Activated CD8-positive, alpha-beta memory T cell treated with anti-CD3 and anti-CD28 coated beads, Interleukin-2, amount 50 U/mL, for 24 hours (primary cell): ENCODE measurements around the gene SNAP25.

Source experiments
- DNase-seq: peaks from one replicate; pipeline ENCODE4 v3.0.0-alpha.2; 2020; ENCODE audit errors: extremely low read depth

The SNAP25 gene

DNA sequence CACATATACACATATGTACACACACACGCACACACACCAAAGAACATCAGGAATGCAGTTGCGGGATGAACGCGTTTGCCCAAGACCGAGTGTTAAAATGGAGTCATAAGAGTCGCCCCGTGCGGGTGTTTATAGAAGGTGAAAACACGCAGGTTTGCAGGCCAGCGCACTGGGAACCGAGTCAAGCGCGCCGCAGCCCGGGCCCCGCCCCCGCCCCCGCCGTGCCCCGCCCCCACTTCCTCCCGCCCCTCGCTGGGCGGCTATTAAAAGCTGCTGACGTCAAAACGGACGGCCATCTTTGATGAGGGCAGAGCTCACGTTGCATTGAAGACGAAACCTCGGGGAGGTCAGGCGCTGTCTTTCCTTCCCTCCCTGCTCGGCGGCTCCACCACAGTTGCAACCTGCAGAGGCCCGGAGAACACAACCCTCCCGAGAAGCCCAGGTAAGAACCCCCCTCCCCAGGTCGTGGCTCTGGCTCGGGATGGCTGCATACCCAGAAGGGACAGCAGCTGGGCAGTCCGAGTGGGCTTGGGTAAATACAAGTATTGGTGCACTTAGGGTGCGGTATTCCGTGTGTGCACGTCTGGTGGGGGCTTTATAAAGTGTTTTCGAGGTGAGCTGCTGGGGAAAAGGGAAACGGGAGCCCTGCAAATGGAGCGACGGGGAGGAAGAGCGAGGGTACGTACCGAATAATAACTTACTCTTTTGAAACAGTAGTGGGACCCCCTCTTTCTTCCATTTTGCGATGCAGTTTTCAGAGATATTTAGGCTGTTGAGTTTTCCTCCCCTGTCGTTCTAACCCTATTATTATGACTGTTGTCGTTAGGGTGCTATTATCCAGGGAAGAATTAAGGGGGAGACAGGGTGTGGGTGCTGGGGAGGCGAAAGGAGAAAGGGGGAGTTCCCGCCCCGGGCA is at the start of gene SNAP25:
Gene SNAP25 (plus strand): TSS at position 295 of the 916 bp plus-strand sequence. CDS start 56,662 bp downstream, outside the sequence.
- no peak for DNase-seq

GRCh38 chr20:10169752-10170151 is 48.9 kb upstream of the SNAP25 start:
- no peak for DNase-seq

GRCh38 chr20:10170261-10170660 is 48.4 kb upstream of the SNAP25 start:
- no peak for DNase-seq

DNA sequence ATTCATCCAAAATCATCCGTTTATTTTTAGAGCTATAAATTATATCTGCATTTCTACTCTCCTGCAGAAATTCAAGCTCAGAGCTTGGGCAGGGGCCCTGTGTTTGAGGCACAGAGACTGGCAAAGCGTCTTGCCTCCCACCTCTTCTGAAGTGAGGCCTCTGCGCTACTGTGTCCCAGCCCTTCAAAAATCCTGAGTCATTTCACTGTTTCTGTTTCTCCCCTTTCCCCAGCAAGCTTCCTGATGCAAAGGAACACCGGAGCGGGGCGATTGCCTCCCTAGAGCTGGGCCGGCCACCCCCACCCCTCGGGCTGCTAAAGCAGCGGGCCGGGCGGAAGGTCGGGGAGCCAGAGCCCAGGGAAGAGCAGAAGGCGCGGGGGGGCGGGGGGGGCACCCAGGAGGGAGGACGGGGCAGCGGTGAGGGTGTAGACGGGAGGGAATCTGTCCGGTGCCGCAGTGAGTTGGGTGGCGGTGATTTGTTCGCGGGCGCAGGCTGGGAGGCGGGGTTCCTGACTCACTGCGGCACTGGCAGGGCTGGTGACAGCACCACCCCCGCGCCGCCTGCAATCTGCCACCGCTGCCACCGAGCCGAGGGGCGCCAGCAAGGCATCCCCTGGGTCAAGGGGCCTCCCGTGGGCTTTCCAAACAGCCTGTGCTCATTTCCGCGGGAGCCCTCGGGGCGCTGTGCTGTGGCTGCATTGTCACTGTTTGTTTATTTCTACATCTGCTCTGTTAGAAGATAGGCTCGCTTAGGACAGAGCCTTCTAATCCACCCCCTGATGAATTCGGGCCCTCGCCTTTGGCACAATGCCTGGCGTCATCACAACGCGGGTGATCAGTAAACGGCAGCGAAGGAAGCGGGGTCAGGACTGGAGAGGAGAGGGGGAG is 46.5 kb upstream of the SNAP25 start:
- no peak for DNase-seq

- DNase-seq = no peak
These were observed 45.5 kb upstream of the SNAP25 start for GRCh38 chr20:10172998-10173655.

- no peak for DNase-seq
These were observed 44.2 kb upstream of the SNAP25 start for GRCh38 chr20:10174400-10174799.

DNA sequence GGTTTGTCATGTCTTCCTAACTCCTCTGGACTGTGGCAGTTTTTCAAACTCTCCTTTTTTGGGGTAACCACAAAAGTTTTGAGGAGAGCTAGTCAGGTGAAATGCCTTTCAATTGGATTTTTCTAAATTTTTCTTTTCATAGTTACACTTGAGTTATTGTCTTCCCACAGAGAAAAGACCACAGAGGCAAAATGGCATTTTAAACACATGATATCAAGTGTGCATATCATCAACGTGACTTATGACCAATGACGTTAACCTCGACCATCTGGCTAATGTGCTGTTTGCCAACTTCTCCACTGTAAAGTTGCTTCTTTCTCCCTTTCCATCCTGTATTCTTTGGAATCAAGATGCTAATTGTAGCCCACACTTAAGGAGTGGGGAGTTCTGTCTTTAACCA is 41.3 kb upstream of the SNAP25 start:
- DNase-seq = no peak

DNA sequence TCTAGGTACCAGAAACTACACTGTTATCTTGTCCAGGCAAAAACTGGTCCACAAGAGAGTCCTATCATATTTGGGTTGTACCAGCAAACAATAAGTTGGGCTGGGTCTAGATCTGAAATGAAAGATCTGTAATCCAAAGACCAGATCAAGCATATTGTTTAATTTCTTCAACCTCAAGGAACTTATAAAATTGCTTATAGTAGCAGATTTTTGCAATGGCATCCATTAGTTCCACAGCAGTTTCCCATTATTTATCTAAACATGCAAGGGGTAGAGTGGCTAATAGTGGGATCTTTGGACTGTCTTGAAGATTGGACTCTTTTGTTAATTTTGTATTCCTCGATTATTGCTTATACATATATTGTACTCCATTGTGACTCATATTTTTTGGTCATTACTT is 40.5 kb upstream of the SNAP25 start:
- DNase-seq = no peak

- DNase-seq = no peak
These were observed 39.8 kb upstream of the SNAP25 start for GRCh38 chr20:10178727-10179313.

GRCh38 chr20:10179574-10180298 is 38.9 kb upstream of the SNAP25 start:
- DNase-seq = no peak

- no peak for DNase-seq
These were observed 37.9 kb upstream of the SNAP25 start for GRCh38 chr20:10180651-10181235.

- DNase-seq = no peak
These were observed 32.7 kb upstream of the SNAP25 start for GRCh38 chr20:10185741-10186558.

- no peak for DNase-seq
These were observed 28.2 kb upstream of the SNAP25 start for GRCh38 chr20:10190456-10190855.

DNA sequence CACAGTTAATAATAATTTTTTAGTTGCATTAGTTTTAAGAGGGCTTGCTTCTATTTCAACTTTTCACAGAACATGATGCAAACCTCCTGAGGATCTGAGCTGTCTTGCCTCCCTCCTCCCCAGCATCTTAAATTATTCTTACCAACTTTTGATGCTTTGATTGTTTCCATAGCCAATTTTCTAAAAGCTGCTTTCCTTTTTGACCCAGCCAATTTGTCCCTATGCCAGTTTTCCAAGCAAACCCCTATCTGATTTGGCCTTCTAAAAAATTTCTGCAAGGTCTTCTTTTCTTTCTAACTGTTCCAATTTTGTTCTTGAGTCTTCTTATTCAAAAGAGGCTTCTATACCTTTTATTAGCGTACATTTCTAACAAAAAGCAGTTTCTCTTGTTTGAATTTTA is 26.5 kb upstream of the SNAP25 start:
- no peak for DNase-seq

GRCh38 chr20:10194166-10194565 is 24.5 kb upstream of the SNAP25 start:
- DNase-seq = no peak

DNA sequence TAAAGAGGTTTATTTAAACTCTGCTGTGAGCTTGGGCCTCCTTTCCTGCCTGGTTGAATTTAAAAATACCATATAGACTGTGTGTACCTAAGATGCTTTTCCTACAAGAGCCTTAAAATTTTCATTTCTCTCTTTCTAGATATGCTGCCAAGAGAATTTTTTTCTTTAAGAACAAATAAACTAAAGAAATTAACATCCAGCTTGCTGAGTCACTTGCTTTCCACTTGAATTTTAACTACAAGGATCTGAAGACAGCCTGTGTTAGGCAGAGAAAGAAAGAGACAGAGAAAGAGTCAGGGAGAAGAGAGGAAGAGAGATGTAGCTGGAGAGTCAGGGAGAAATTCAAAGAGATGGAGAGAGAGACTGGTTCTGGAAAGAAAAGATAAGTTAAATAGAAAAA is 18.3 kb upstream of the SNAP25 start:
- DNase-seq = no peak

DNA sequence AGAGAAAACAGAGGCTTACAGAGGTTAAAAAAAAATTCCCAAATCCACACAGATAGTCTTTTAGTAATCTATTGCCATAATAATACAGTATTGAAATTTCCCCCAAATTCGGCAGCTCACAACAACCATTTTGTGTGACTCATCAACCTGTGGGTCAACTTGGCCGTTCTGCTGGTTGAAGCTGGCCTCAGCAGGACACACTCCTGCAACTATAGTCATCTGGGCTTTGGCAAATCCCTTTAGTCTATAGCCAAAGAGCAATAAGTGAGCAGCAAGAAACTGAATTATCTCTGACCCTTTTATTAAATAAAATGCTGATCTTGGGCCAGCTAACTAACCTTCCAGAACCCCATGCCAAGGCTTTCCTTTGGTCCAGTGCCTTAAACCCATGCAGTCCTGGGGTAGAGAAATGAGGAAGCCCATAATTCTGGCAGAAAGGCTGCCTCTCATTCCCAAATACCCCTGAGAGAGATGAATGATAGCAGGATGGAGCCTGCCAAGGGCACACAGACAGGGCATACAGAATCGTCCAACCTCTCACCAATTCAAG is 17.2 kb upstream of the SNAP25 start:
- DNase-seq = no peak

- DNase-seq = no peak
These were observed 9.5 kb upstream of the SNAP25 start for GRCh38 chr20:10209091-10209490.

GRCh38 chr20:10213526-10213925 is 5.1 kb upstream of the SNAP25 start:
- no peak for DNase-seq
